NCI-H82 (cell line): ENCODE results near the gene PNPO.

Experiments used
- DNase-seq: peaks from one replicate; lab custom pipeline; 2025; lab: John Stamatoyannopoulos, UW

PNPO gene

GRCh38 chr17:47949946-47950345 lies 8.6 kb downstream of the PNPO start:
- no peak for DNase-seq

GRCh38 chr17:47950448-47950847 lies 9.1 kb downstream of the PNPO start:
- DNase-seq, result no peak

- DNase-seq, result no peak
These were observed 11.0 kb downstream of the PNPO start for GRCh38 chr17:47952171-47953021.

GRCh38 chr17:47953909-47954308 lies 12.5 kb downstream of the PNPO start:
- no peak for DNase-seq

- DNase-seq, result no peak
These were observed 14.4 kb downstream of the PNPO start for GRCh38 chr17:47955497-47956461.

- DNase-seq, result no peak
These were observed 15.6 kb downstream of the PNPO start for GRCh38 chr17:47956791-47957590.

GRCh38 chr17:47957591-47958490 lies 16.5 kb downstream of the PNPO start, which contains the start of gene PRR15L:
Gene PRR15L, minus strand, starts transcription at chr17:47957883. Its CDS starts 4,649 bp downstream, at chr17:47953234.
- DNase-seq, result no peak

- DNase-seq, result no peak
These were observed 18.7 kb downstream of the PNPO start for GRCh38 chr17:47959825-47960655.

GRCh38 chr17:47961406-47961805 lies 20.0 kb downstream of the PNPO start:
- no peak for DNase-seq

GRCh38 chr17:47962901-47963300 lies 21.5 kb downstream of the PNPO start:
- DNase-seq, result no peak

GRCh38 chr17:47964856-47965255 lies 23.5 kb downstream of the PNPO start:
- DNase-seq, result no peak

- no peak for DNase-seq
These were observed 24.7 kb downstream of the PNPO start for GRCh38 chr17:47966079-47966519.

GRCh38 chr17:47967607-47968252 lies 26.4 kb downstream of the PNPO start:
- no peak for DNase-seq

- DNase-seq, result no peak
These were observed 27.5 kb downstream of the PNPO start for GRCh38 chr17:47968836-47969235.

- no peak for DNase-seq
These were observed 28.8 kb downstream of the PNPO start for GRCh38 chr17:47969930-47970724.

- DNase-seq, result peak; percentile 100
These were observed 29.5 kb downstream of the PNPO start, which contains the start of gene CDK5RAP3 for GRCh38 chr17:47970725-47971499. Gene CDK5RAP3, plus strand, starts transcription at chr17:47971113. Its CDS starts 34 bp downstream, at chr17:47971147.

GRCh38 chr17:47973541-47973940 lies 32.2 kb downstream of the PNPO start:
- DNase-seq, result no peak
